ENCODE results near the gene NID1.
"Not testable (repeated sequence)": the region's sequence is repeated elsewhere in the genome, so short reads cannot be mapped to it uniquely, and the experiment has no call there.

Gene NID1

GRCh38 chr1:236021424-236022135 is 43.3 kb downstream of the NID1 start:
- peak; percentile 72 for DNase-seq

- peak; percentile 74 for DNase-seq
Measured at GRCh38 chr1:236020359-236021219, 44.3 kb downstream of the NID1 start.

GRCh38 chr1:236018885-236019453 is 45.9 kb downstream of the NID1 start:
- DNase-seq: peak; percentile 37

GRCh38 chr1:236016782-236017400 is 48.0 kb downstream of the NID1 start:
- DNase-seq: no peak

DNA sequence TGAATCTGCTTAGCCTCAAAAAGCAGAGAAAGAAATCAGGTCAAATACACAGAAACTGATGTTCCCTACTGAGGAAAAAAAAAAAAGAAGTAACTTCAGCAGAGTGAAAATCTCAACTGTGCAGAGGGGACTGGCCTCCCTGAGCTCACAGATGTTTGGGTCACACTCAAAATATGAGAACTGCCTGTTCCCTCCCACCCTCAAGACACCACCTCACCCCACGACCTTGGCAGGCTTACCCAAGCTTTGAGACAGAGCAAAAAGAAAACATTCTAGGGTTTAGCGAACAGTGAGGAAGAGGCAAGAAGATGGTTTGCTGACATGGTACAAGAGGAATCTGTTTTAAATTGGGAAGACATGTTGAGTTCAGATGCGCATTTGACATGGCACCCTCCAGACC is 48.8 kb downstream of the NID1 start:
- DNase-seq: no peak

GRCh38 chr1:236015539-236015938 is 49.4 kb downstream of the NID1 start:
- no peak for DNase-seq

DNA sequence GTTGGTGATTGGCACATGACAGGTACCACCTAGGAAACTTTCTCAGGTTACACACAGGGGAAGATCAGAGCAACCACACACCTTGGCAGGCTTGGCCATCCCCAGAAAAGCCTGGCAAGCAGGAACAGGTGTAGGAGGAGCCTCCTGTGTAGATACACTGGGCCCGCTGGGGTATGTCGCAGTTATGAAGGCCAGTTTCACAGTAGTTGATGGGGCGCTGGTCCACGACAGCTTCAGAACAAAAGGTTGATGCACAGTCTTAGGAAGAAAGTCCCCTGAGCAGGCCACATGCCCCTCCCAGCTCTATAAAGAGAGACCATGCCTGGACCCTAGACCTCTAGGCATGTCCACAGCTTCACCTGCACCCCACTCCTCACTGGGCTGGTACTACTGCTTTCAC is 51.6 kb downstream of the NID1 start:
- DNase-seq: no peak

DNA sequence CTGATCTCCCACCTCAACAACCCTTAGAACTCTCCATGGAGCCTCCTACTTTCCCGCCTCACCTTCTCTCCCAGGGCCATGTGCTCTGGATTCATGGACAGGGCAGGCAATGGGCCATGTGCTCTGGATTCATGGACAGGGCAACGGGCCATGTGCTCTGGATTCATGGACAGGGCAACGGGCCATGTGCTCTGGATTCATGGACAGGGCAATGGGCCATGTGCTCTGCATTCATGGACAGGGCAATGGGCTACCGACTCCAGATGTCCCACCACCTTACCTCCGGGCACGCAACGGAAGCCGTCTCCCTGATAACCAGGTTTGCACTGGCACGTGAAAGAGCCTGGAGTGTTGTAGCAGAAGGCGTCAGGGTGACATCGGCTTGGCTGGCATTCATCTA is 53.2 kb downstream of the NID1 start:
- DNase-seq: no peak

GRCh38 chr1:236010443-236010842 is 54.4 kb downstream of the NID1 start:
- no peak for DNase-seq

DNA sequence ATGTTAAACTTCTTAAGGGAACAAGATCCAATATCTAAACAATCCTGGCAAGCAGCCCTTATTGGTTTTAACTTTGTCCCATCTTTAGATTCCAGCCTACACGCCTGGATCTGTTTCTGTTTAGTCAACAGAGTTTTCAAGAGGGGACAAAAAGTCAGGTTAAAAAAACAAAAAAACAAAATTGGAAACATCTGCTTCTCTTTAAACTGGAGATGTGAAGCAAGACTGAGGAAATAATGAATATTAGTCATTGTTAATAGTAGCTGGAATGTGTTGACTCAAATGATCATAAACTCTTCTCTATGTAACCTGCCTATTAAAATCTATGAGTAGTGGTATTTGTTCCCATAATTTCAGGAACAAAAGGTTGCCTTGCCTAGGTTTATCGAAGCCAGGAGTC is 55.0 kb downstream of the NID1 start:
- peak; percentile 83 for DNase-seq

DNA sequence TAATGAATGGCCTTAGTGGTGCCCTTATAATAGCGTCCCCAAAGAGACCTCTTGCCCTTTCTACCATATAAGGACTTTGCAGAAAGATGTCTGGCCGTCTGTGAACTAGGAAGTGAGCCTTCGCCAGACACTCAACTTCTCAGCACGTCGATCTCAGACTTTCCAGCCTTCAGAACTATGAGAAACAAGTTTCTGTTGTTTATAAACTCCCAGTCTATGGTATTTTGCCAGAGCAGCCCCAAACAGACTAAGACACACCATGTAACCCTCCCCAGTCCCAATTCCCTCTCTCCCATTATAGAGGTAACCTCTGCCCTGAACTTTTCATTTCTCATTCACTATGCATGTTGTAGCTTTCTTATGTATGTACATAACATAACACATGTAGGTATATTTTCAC is 55.7 kb downstream of the NID1 start:
- no peak for DNase-seq

- no peak for DNase-seq
Measured at GRCh38 chr1:236007781-236008180, 57.1 kb downstream of the NID1 start.

DNA sequence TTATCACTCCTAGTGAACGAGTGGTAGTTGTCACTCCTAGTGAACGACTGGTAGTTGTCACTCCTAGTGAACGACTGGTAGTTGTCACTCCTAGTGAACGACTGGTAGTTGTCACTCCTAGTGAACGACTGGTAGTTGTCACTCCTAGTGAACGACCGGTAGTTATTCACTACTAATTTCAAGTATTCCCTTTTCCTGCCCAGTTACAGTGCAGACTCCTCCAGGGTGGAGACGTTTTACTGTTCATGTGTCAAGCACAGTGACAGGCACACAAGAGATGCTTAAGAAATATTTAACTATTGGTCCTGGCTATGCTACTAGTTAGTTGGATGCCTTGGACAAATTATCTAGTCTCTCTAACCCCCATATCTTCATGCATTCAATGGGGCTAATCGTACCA is 61.8 kb downstream of the NID1 start:
- not testable (repeated sequence) for DNase-seq

GRCh38 chr1:236002572-236002971 is 62.3 kb downstream of the NID1 start:
- DNase-seq: no peak

- no peak for DNase-seq
Measured at GRCh38 chr1:236002025-236002390, 62.9 kb downstream of the NID1 start.

- no peak for DNase-seq
Measured at GRCh38 chr1:236000781-236001180, 64.1 kb downstream of the NID1 start.

DNA sequence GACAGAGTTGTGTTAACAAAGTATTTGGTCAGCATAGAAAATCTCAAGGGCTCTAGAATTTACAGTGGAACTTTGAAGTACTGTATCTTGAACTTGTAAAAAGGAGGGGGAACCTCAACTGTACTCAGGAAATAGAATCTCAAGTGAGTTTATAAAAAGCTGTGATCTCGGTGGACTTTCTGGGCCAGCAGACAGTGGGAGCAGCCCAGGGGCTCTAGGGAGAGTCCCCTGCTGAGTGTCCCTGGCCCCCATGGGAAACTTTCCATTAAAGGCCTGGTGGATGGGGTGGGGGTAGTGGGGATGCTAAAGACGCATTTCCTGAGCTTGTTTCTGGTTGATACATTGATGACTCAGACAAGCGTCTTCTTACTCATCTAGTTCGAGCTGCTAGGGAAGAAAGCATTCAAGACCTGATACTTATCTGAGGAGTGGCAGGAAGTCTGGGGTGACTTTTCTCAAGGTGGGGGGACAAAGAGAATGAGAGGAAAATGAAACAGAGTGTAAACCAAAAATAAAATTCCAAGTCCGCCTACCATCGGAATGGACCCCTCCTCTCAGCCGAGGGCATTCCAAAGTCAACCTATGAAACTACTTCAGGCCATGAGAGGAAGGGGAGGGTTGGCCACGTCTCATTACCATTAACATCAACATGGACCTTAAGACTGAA is 65.5 kb downstream of the NID1 start:
- peak; percentile 97 for DNase-seq

DNA sequence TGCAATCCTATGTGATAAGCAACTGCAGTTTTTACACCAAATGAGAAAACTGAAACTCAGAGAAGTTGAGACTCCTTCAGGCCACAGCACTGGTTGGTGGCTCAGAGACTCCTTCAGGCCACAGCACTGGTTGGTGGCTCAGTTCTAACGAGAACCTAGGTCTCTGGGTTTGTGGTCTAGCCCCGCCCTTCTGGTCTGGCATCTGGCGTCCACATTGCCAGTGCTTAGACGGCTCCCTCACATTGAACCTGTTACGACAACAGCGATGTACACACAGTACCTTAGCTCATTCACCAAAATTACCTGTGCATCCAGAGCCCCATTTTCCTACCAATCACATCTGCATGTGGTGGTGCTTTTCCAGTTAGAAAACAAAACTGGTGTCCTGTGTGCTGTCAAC is 66.1 kb downstream of the NID1 start:
- DNase-seq: peak; percentile 54

GRCh38 chr1:235997931-235998330 is 67.0 kb downstream of the NID1 start:
- DNase-seq: no peak

DNA sequence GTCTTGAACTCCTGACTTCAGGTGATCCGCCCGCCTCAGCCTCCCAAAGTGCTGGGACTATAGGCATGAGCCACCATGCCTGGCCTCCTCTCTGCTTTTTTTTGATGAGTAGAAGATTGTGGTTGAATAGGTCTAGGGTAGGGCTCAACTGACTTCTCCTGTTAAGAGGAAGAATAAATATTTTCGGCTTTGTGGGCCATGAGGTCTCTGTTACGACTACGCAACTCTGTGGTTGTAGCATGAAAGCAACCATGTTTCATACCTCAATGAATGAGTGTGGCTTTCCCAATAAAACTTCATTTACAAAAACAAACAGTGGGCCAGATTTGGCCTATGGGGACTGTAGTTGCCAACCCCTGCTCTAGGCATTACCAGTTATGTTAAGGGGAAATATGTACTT is 67.8 kb downstream of the NID1 start:
- DNase-seq: no peak

DNA sequence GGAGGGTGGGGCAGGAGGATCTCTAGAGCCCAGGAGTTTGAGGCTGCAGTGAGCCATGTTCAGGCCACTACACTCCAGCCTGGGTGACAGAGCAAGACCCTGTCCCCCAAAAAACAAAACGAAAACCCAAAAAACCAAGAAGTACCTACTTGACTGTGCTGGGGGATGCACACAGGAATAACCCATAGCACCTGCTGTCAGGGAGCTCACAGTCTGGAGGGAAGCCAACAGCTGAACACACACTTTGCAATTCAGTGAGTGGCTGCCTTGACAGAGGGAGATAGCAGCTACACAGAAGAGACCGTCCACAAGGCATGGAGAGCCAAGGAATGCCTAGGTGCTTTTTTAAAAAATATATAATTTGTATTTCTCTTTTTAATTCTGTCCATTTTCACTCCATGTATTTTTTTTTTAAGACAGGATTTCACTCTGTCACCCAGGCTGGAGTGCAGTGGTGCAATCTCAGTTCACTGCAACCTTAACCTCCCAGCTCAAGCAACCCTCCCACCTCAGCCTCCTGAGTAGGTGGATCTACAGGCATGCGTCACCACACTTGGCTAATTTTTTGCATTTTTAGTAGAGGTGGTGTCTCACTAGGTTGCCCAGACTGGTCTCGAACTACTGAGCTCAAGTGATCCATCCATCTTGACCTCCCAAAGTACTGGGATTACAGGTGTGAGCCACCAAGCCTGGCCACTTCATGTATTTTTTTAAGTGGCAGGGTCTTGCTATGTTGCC is 68.7 kb downstream of the NID1 start:
- DNase-seq: no peak

- no peak for DNase-seq
Measured at GRCh38 chr1:235995511-235995910, 69.4 kb downstream of the NID1 start.
